Hepatocyte (in vitro differentiated cells): ENCODE results near the gene KCND3.

Source experiments
- CTCF ChIP-seq: fragments of 200-600 bp; sonication (generic); IDR thresholded peaks from 2 replicates; pipeline ENCODE4 v1.5.1; 2016; ENCODE audit warnings: antibody characterized with exemption, mild to moderate bottlenecking; ENCODE audit not compliant: poor library complexity
- EZH2 ChIP-seq: fragments of 200-600 bp; sonication (generic); IDR thresholded peaks from 2 replicates; pipeline ENCODE4 v1.6.1; 2016; ENCODE audit warnings: antibody characterized with exemption, mild to moderate bottlenecking, borderline replicate concordance

GRCh38 chr1:112030157-112030556 is 40.7 kb upstream of the KCND3 start:
- TF ChIP-seq CTCF (no peak), EZH2 (no peak)
